Hepatocyte (in vitro differentiated cells): Measurements from ENCODE around the gene CIZ1. TPM values are rescaled to one million over a fixed set of nuclear protein-coding genes. Genes with fewer than 3 reads are reported as not detected.
"Not testable (repeated sequence)": the region's sequence is repeated elsewhere in the genome, so short reads cannot be mapped to it uniquely, and the experiment has no call there.

ENCODE experiments used
- DNase-seq: peaks from one replicate; pipeline ENCODE4 v3.0.0-alpha.2; 2016; ENCODE audit warnings: low spot score
- H2AFZ ChIP-seq: fragments of 200-600 bp; sonication (generic); 2 replicates; pipeline ENCODE4 v1.6.0; 2016; ENCODE audit warnings: antibody characterized with exemption, mild to moderate bottlenecking
- H3K27ac ChIP-seq: fragments of 200-600 bp; sonication (generic); 2 replicates; pipeline ENCODE4 v1.5.1; 2016; ENCODE audit warnings: mild to moderate bottlenecking
- H3K27me3 ChIP-seq: fragments of 200-600 bp; sonication (generic); 2 replicates; pipeline ENCODE4 v1.6.1; 2016
- H3K36me3 ChIP-seq: fragments of 200-600 bp; sonication (generic); replicated peaks from 2 replicates; pipeline ENCODE4 v1.5.1; 2016; ENCODE audit warnings: low read depth; ENCODE audit not compliant: insufficient read depth
- H3K4me1 ChIP-seq: fragments of 200-600 bp; sonication (generic); 2 replicates; pipeline ENCODE4 v1.5.1; 2016; ENCODE audit warnings: mild to moderate bottlenecking, moderate library complexity; ENCODE audit not compliant: insufficient read depth
- H3K4me2 ChIP-seq: fragments of 200-600 bp; sonication (generic); 2 replicates; pipeline ENCODE4 v1.6.0; 2016
- H3K4me3 ChIP-seq: fragments of 200-600 bp; sonication (generic); 2 replicates; pipeline ENCODE4 v1.5.1; 2016; ENCODE audit warnings: mild to moderate bottlenecking
- H3K79me2 ChIP-seq: fragments of 200-600 bp; sonication (generic); 2 replicates; pipeline ENCODE4 v1.6.0; 2017; ENCODE audit warnings: mild to moderate bottlenecking
- H3K9me2 ChIP-seq: fragments of 200-600 bp; sonication (generic); replicated peaks from 2 replicates; pipeline ENCODE4 v1.6.0; 2017; ENCODE audit warnings: mild to moderate bottlenecking; ENCODE audit not compliant: insufficient read depth
- H3K9me3 ChIP-seq: fragments of 200-600 bp; sonication (generic); 2 replicates; pipeline ENCODE4 v1.5.1; 2016; ENCODE audit warnings: low read depth, mild to moderate bottlenecking
- H4K20me1 ChIP-seq: fragments of 200-600 bp; sonication (generic); 2 replicates; pipeline ENCODE4 v1.6.0; 2016; ENCODE audit warnings: mild to moderate bottlenecking; ENCODE audit not compliant: insufficient read depth, poor library complexity, severe bottlenecking
- EZH2 ChIP-seq: fragments of 200-600 bp; sonication (generic); IDR thresholded peaks from 2 replicates; pipeline ENCODE4 v1.6.1; 2016; ENCODE audit warnings: antibody characterized with exemption, mild to moderate bottlenecking, borderline replicate concordance
- EZH2phosphoT487 ChIP-seq: fragments of 200-600 bp; sonication (generic); IDR thresholded peaks from one replicate; pipeline ENCODE4 v1.6.1; 2018; ENCODE audit warnings: antibody characterized with exemption, mild to moderate bottlenecking, low read depth, moderate library complexity; ENCODE audit not compliant: unreplicated experiment, severe bottlenecking
- WGBS: methylation state at CpG from one replicate; pipeline ENCODE4 v1.1.6; 2016; ENCODE audit warnings: low lambda C conversion rate; ENCODE audit errors: missing lambda C conversion rate; 5-methylcytosine and 5-hydroxymethylcytosine counted together
- polyA plus RNA-seq: library from polyadenylated mRNA; unstranded; fragments of >200 nt; fragmentation: Nextera tagmentation; extraction: Ambion mirVana; gene quantifications from 2 replicates; pipeline ENCODE4 v1.2.1, GENCODE V29; 2016
- total RNA-seq: library from RNA; depleted of rRNA; stranded (reverse); fragments of >200 nt; gene quantifications from 2 replicates; pipeline ENCODE4 v1.2.3, GENCODE V29; 2014
- TF ChIP-seq, protein P1 (sequence below): fragments of 200-600 bp; sonication (generic); IDR thresholded peaks from 2 replicates; pipeline ENCODE4 v1.5.1; 2016; ENCODE audit warnings: antibody characterized with exemption, mild to moderate bottlenecking; ENCODE audit not compliant: poor library complexity

CIZ1 gene
- total and polyA plus RNA-seq, 2 experiments from 2014 or later = 31.0 to 85.6 TPM

DNA sequence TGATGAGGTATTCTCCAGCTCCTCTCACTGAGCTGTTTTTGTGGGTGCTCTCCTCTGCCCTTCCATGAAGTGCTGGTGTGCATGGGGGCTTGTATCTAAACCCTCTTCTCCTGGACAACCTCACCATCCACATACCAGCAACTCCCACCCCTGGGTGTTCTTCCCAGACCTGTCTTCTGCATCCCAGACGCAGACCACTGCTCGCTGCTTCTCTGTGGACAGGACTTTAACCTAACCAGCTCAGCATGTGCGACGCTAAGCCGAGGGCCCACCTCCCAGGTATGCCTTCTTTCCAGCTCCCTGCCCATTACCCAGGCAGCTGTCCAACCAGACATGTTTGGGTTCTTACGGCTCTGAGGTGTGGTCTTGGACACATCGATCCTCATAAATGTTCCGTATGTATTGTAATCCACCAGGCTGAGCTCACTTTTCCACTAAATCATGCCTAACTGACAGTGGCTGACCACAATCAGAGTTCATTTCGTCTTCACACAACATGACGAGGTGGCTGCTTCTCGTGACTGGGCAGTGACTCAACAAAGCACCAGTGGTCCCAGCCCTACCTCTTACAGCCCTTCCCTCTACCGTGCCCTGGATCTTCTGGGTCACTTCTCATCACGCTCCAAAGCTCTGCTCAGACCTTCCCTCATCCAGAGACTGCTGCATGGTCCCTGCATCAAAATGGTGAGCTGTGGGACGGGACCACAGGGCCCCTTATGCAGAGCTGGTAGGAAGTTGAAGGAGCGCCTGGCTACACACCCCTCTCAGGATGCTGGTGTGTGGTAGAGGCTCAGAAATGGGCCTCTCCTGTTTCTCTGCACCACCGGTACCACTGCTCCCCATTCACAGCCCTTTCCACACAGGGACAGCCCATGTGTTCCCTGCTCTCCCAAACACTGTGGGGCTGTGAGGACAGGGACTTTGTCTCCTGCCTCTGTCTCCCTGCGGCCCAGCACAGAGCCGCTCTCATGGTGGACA is 54.3 kb downstream of the CIZ1 start:
- 86% methylated on average over 18 of the region's 18 CpGs for WGBS
- H2AFZ ChIP-seq = no peak overlapping the region

DNA sequence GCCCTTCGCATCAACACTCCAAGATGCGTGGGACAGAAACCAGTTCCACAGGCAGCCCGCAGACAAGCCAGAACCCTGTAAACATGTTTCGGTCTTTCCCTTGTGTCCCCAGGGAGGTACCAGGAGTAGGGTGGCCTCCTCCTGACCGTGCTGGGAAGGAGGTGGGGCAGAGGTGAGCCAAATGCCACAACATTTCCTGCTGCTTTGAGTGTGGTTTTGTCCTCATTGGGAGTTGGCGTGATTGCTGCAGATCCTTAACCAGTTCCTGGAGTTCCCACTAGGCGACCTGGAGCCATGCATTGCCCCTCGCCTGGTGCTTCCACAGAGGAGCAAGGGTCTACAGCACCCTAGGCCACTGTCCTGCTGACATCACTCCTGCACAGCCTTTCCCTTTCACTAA is 55.8 kb downstream of the CIZ1 start:
- not testable (repeated sequence) for H3K27me3 ChIP-seq, H3K27ac ChIP-seq, H3K4me1 ChIP-seq, H3K79me2 ChIP-seq, H2AFZ ChIP-seq, DNase-seq, H3K9me3 ChIP-seq, H4K20me1 ChIP-seq, H3K9me2 ChIP-seq, H3K4me2 ChIP-seq, H3K4me3 ChIP-seq, H3K36me3 ChIP-seq
- WGBS = 70% methylated on average over 8 of the region's 8 CpGs

More for the DNA sequence above, 54.3 kb downstream of the CIZ1 start:
- no peak for DNase-seq
- Histone ChIP-seq H3K9me3 (no peaks in the 10 kb centered on the region), H3K36me3 (no peaks in the 10 kb centered on the region), H3K9me2 (no peaks in the 10 kb centered on the region), H3K79me2 (no peaks in the 10 kb centered on the region), H3K4me3 (no peak overlapping the region), H3K4me1 (no peaks in the 10 kb centered on the region), H3K27me3 (no peaks in the 10 kb centered on the region), H3K4me2 (no peak overlapping the region), H4K20me1 (no peaks in the 10 kb centered on the region), H3K27ac (no peak overlapping the region)
- TF ChIP-seq EZH2 (no peak), EZH2phosphoT487 (no peak)
- TF ChIP-seq, protein P1, sequence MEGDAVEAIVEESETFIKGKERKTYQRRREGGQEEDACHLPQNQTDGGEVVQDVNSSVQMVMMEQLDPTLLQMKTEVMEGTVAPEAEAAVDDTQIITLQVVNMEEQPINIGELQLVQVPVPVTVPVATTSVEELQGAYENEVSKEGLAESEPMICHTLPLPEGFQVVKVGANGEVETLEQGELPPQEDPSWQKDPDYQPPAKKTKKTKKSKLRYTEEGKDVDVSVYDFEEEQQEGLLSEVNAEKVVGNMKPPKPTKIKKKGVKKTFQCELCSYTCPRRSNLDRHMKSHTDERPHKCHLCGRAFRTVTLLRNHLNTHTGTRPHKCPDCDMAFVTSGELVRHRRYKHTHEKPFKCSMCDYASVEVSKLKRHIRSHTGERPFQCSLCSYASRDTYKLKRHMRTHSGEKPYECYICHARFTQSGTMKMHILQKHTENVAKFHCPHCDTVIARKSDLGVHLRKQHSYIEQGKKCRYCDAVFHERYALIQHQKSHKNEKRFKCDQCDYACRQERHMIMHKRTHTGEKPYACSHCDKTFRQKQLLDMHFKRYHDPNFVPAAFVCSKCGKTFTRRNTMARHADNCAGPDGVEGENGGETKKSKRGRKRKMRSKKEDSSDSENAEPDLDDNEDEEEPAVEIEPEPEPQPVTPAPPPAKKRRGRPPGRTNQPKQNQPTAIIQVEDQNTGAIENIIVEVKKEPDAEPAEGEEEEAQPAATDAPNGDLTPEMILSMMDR = no peak

DNA sequence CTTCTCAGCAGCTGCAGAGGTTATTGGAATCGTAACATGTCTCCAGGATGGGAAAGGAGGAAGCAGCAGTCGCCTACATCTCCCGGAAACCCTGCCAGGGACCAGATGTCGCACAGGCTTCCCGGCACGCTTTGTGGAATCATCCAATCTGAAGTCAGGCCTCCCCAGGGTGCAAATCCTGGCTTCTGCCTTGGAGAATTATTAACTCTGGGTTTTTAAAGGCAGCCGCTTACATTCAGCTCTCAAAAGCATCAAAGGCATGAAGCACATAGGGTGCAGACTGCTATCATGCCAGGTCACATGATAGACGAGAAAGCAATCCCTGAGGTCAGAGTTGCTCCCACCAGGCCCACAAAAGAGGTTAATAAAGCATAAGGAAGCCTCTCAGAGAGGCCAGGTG is 59.2 kb downstream of the CIZ1 start:
- H3K9me3 ChIP-seq, H3K9me2 ChIP-seq, H4K20me1 ChIP-seq, H3K27me3 ChIP-seq, H3K4me2 ChIP-seq, H3K4me3 ChIP-seq, H3K79me2 ChIP-seq, H3K36me3 ChIP-seq, DNase-seq, H3K4me1 ChIP-seq, H2AFZ ChIP-seq: not testable (repeated sequence)
- 27% methylated on average over 8 of the region's 8 CpGs for WGBS
- H3K27ac ChIP-seq = peak overlapping the region; percentile 62

DNA sequence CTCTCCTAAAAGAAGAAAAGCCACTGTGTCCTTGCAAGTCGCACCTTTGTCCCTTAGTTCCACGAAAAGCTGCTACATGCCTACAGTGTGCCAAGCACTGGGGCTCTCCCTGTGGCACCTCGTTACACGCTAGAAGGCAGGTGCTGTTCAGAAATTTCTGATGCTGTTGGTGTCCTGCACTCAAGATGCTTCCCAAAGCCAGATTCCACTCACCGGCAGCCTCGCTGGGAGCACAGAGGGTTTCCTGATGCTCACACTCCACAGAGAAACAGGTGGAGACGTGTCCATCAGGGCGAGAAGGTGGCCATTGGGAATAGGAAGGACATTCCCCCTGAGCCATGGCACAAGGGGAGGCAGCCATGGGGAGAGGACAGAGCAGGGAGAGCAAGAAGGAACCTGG is 60.0 kb downstream of the CIZ1 start:
- not testable (repeated sequence) for H3K4me2 ChIP-seq, H3K27ac ChIP-seq

DNA sequence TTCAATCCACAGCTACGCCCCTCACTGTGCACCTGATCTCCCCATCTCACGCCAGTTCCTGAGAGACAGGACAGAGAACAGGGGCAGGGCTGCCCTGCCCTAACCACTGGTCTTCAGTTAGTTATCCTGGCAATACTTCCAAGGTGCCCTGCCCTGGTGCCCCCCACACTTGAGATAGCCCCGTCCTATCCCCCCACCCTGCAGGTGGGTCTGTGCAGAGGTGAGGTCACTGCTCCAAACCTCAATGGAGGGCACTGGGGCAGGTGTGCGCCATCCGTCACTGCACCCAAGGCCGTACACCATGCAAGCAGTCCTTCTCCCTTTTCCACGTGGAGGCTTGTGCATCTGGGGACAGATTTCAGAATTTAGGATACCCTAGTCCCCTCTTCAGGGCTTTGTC is 60.7 kb downstream of the CIZ1 start:
- 65% methylated on average over 7 of the region's 7 CpGs for WGBS
- not testable (repeated sequence) for H3K36me3 ChIP-seq, H2AFZ ChIP-seq, DNase-seq, H3K9me3 ChIP-seq, H3K9me2 ChIP-seq, H3K4me2 ChIP-seq, H3K4me3 ChIP-seq, H3K27ac ChIP-seq, H4K20me1 ChIP-seq, H3K27me3 ChIP-seq
- H3K4me1 ChIP-seq = peaks cover 18% of the 10 kb centered on the region
- peaks cover 24% of the 10 kb centered on the region for H3K79me2 ChIP-seq

More for the DNA sequence above, 60.0 kb downstream of the CIZ1 start:
- H3K4me3 ChIP-seq, H3K9me2 ChIP-seq, H3K36me3 ChIP-seq, H2AFZ ChIP-seq, DNase-seq, H3K27me3 ChIP-seq, H4K20me1 ChIP-seq, H3K9me3 ChIP-seq: not testable (repeated sequence)
- Histone ChIP-seq H3K79me2 (peaks cover 17% of the 10 kb centered on the region), H3K4me1 (peaks cover 11% of the 10 kb centered on the region)
- WGBS = 94% methylated on average over 8 of the region's 8 CpGs
